GM10266 (cell line): ENCODE data around the gene PRORP.

Experiments used
- DNase-seq: peaks from one replicate; pipeline ENCODE4 v3.0.0; 2012; ENCODE audit errors: extremely low spot score
- TF ChIP-seq, protein P1 (sequence below): IDR thresholded peaks from 2 replicates; pipeline ENCODE4 v1.5.1; 2012; ENCODE audit warnings: mild to moderate bottlenecking, low read depth; ENCODE audit not compliant: control insufficient read depth, insufficient read depth; ENCODE audit errors: missing control alignments

The PRORP gene

GRCh38 chr14:35164849-35165248 is 42.5 kb downstream of the PRORP start:
- DNase-seq = no peak
- TF ChIP-seq, protein P1, sequence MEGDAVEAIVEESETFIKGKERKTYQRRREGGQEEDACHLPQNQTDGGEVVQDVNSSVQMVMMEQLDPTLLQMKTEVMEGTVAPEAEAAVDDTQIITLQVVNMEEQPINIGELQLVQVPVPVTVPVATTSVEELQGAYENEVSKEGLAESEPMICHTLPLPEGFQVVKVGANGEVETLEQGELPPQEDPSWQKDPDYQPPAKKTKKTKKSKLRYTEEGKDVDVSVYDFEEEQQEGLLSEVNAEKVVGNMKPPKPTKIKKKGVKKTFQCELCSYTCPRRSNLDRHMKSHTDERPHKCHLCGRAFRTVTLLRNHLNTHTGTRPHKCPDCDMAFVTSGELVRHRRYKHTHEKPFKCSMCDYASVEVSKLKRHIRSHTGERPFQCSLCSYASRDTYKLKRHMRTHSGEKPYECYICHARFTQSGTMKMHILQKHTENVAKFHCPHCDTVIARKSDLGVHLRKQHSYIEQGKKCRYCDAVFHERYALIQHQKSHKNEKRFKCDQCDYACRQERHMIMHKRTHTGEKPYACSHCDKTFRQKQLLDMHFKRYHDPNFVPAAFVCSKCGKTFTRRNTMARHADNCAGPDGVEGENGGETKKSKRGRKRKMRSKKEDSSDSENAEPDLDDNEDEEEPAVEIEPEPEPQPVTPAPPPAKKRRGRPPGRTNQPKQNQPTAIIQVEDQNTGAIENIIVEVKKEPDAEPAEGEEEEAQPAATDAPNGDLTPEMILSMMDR = no peak

- no peak for DNase-seq
- TF ChIP-seq, protein P1 = no peak
Measured at GRCh38 chr14:35167496-35167895, 45.1 kb downstream of the PRORP start.
